OCI-LY3 (cell line): ENCODE measurements around the gene ANKRD28.

Source experiments
- CTCF ChIP-seq: fragments of 200-600, 300-600 bp; sonication (generic); IDR thresholded peaks from 2 replicates; pipeline ENCODE4 v1.5.1; 2014; ENCODE audit warnings: antibody characterized with exemption, low read length, low read depth
- EZH2phosphoT487 ChIP-seq: fragments of 200-600 bp; shearing (Covaris generic); IDR thresholded peaks from 2 replicates; pipeline ENCODE4 v1.6.1; 2018; ENCODE audit warnings: antibody characterized with exemption, mixed run types, low read depth

GRCh38 chr3:15757824-15758223, 40.0 kb downstream of the ANKRD28 start:
- TF ChIP-seq CTCF (no peak), EZH2phosphoT487 (no peak)
